Keratinocyte (primary cell): ENCODE results near the gene NFYA. TPM values are rescaled to one million over a fixed set of nuclear protein-coding genes. Genes with fewer than 3 reads are reported as not detected.

Experiments used
- DNase-seq: peaks from one replicate; pipeline ENCODE4 v3.0.0-alpha.2; 2011; ENCODE audit warnings: low read depth, missing footprints, low spot score
- FAIRE-seq: peaks from 2 replicates; lab custom pipeline; 2011; peaks lifted over from hg19 to GRCh38; lab: Jason Lieb, UNC
- H2AFZ ChIP-seq: 2 replicates; pipeline ENCODE4 v1.6.0; 2012; ENCODE audit warnings: low read length, control low read depth, inconsistent platforms; ENCODE audit not compliant: control insufficient read depth
- H3K27ac ChIP-seq: 2 replicates; pipeline ENCODE4 v1.5.1; 2011; ENCODE audit warnings: low read length; ENCODE audit not compliant: control insufficient read depth, insufficient read depth
- H3K27me3 ChIP-seq: 3 replicates; pipeline ENCODE4 v1.6.0; 2011; ENCODE audit warnings: low read length; ENCODE audit not compliant: control insufficient read depth, insufficient read depth; ENCODE audit errors: extremely low read depth
- H3K36me3 ChIP-seq, 2 experiments: 2 replicates in 1 of 2; 3 replicates in 1 of 2; pipeline ENCODE4 v1.5.1; 2011; ENCODE audit warnings: low read length in 2 of 2, mild to moderate bottlenecking in 1 of 2; ENCODE audit not compliant: control insufficient read depth in 2 of 2, insufficient read depth in 2 of 2; ENCODE audit errors: extremely low read depth in 1 of 2
- H3K4me1 ChIP-seq: 3 replicates; pipeline ENCODE4 v1.5.1; 2011; ENCODE audit warnings: low read length; ENCODE audit not compliant: control insufficient read depth, insufficient read depth; ENCODE audit errors: extremely low read depth
- H3K4me2 ChIP-seq: 3 replicates; pipeline ENCODE4 v1.6.0; 2011; ENCODE audit warnings: low read depth, low read length; ENCODE audit not compliant: control insufficient read depth, insufficient read depth; ENCODE audit errors: extremely low read depth
- H3K4me3 ChIP-seq, 3 experiments: fragments of 200-600 bp in 1 of 3; sonication (generic) in 1 of 3; 2 replicates in 2 of 3; 3 replicates in 1 of 3; pipeline ENCODE4 v1.5.1; 2011 to 2016; ENCODE audit warnings: low read length in 3 of 3, mild to moderate bottlenecking in 3 of 3, control low read depth in 2 of 3, inconsistent platforms in 1 of 3, low read depth in 1 of 3, mixed read lengths in 1 of 3, mixed run types in 1 of 3, moderate library complexity in 1 of 3; ENCODE audit not compliant: control insufficient read depth in 2 of 3, insufficient read depth in 2 of 3; ENCODE audit errors: extremely low read depth in 1 of 3
- H3K79me2 ChIP-seq: 2 replicates; pipeline ENCODE4 v1.6.0; 2012; ENCODE audit warnings: low read length; ENCODE audit not compliant: control insufficient read depth, insufficient read depth
- H3K9ac ChIP-seq: 3 replicates; pipeline ENCODE4 v1.6.0; 2011; ENCODE audit warnings: low read length; ENCODE audit not compliant: control insufficient read depth, insufficient read depth; ENCODE audit errors: extremely low read depth
- H3K9me1 ChIP-seq: 3 replicates; pipeline ENCODE4 v1.6.0; 2011; ENCODE audit warnings: low read length; ENCODE audit not compliant: control insufficient read depth, insufficient read depth; ENCODE audit errors: extremely low read depth
- H3K9me3 ChIP-seq: 2 replicates; pipeline ENCODE4 v1.5.1; 2012; ENCODE audit warnings: low read depth, low read length; ENCODE audit not compliant: control insufficient read depth
- H4K20me1 ChIP-seq: 3 replicates; pipeline ENCODE4 v1.6.0; 2011; ENCODE audit warnings: low read length; ENCODE audit not compliant: control insufficient read depth, insufficient read depth; ENCODE audit errors: extremely low read depth
- CTCF ChIP-seq, 3 experiments: IDR thresholded peaks in 1 of 3; conservative IDR thresholded peaks in 1 of 3; optimal IDR thresholded peaks in 1 of 3; 2 replicates in 2 of 3; 3 replicates in 1 of 3; pipeline versions ENCODE3 to v1.5.1; 2011; ENCODE audit warnings: low read length in 3 of 3, mild to moderate bottlenecking in 3 of 3, moderate library complexity in 2 of 3, control low read depth in 1 of 3, inconsistent platforms in 1 of 3; ENCODE audit not compliant: insufficient read depth in 2 of 3; ENCODE audit errors: extremely low read depth in 1 of 3
- EZH2 ChIP-seq: IDR thresholded peaks from one replicate; pipeline ENCODE4 v1.6.1; 2012; ENCODE audit warnings: inconsistent platforms, mild to moderate bottlenecking, low read length, moderate library complexity
- dilution Hi-C: fragments of 300-500 bp; cut with MboI; formaldehyde crosslinking; loops from one replicate; pipeline ENCODE4 v1.7.0; 2020; ENCODE audit warnings: low sequenced_read_pairs; ENCODE audit not compliant: extremely low pct_ligation_motif_present
- polyA plus RNA-seq, 5 experiments: library from polyadenylated mRNA; depleted of rRNA in 3 of 5; stranded (reverse) in 3 of 5; stranded (forward) in 1 of 5; unstranded in 1 of 5; fragments of >200 nt; gene quantifications; 1 replicate in 1 of 5; 2 replicates in 3 of 5; 3 replicates in 1 of 5; pipeline versions ENCODE4 v1.2.1 to v1.2.3, GENCODE V29; 2011 to 2012; ENCODE audit warnings: missing spikeins in 2 of 5, low read depth in 1 of 5, low replicate concordance in 1 of 5

Gene NFYA
- polyA plus RNA-seq, 1 donor (not counting 4 experiments of a cell fraction or from before 2014, with no cell fraction given): 17.1 TPM

- peaks cover 15 to 31% of the 10 kb centered on the region in 2 experiments for H3K36me3 ChIP-seq
- dilution Hi-C loops: loop anchor here (25.0 kb wide), 1 partner anchor 89 kb away; no protein-coding TSS in a partner anchor
- FAIRE-seq: no peak
Observed at GRCh38 chr6:41098366-41098765, 25.6 kb downstream of the NFYA start.

GRCh38 chr6:41100871-41101287 is 28.1 kb downstream of the NFYA start:
- no peak overlapping the region for H2AFZ ChIP-seq
- no peaks in the 10 kb centered on the region for H3K9me1 ChIP-seq
- no peak overlapping the region for H3K27ac ChIP-seq
- no peaks in the 10 kb centered on the region for H3K27me3 ChIP-seq
- dilution Hi-C loops: no loop called here
- DNase-seq (no peak), FAIRE-seq (no peak)
- no peaks in the 10 kb centered on the region for H3K9me3 ChIP-seq
- no peaks in the 10 kb centered on the region for H4K20me1 ChIP-seq
- H3K79me2 ChIP-seq: no peaks in the 10 kb centered on the region
- no peak overlapping the region for H3K9ac ChIP-seq
- H3K36me3 ChIP-seq: peaks cover 10 to 25% of the 10 kb centered on the region in 2 experiments
- H3K4me2 ChIP-seq: no peak overlapping the region
- H3K4me3 ChIP-seq: no peak overlapping the region
- no peak for TF ChIP-seq EZH2
- TF ChIP-seq CTCF (optimal IDR thresholded peaks at IDR 0.05 in 1 of 3, IDR thresholded peaks at IDR 0.05 in 1 of 3, conservative IDR thresholded peaks at IDR 0.05 in 1 of 3; ENCODE audit: extremely low read depth in 1 of 3, insufficient read depth in 2 of 3, low read length in 3 of 3): no peak
- peaks cover 13% of the 10 kb centered on the region for H3K4me1 ChIP-seq

More at GRCh38 chr6:41098366-41098765, 25.6 kb downstream of the NFYA start:
- H3K4me3 ChIP-seq: no peak overlapping the region
- no peak overlapping the region for H3K9ac ChIP-seq
- peaks cover 13% of the 10 kb centered on the region for H3K4me1 ChIP-seq
- no peaks in the 10 kb centered on the region for H3K9me3 ChIP-seq
- no peak for TF ChIP-seq CTCF (optimal IDR thresholded peaks at IDR 0.05 in 1 of 3, IDR thresholded peaks at IDR 0.05 in 1 of 3, conservative IDR thresholded peaks at IDR 0.05 in 1 of 3; ENCODE audit: extremely low read depth in 1 of 3, insufficient read depth in 2 of 3, low read length in 3 of 3)
- TF ChIP-seq EZH2: no peak
- no peaks in the 10 kb centered on the region for H3K79me2 ChIP-seq
- H3K9me1 ChIP-seq: no peaks in the 10 kb centered on the region
- no peaks in the 10 kb centered on the region for H4K20me1 ChIP-seq
- H3K27ac ChIP-seq: no peak overlapping the region
- H3K27me3 ChIP-seq: no peaks in the 10 kb centered on the region
- H3K4me2 ChIP-seq: no peak overlapping the region
- no peak overlapping the region for H2AFZ ChIP-seq
- DNase-seq: no peak
